HEK293T (cell line): Measurements from ENCODE around the gene PPP2R5A.
A peak's percentile ranks its signal among the peaks of the same experiment; 100 is the strongest.

Experiments used
- ARNT ChIP-seq: fragments of 450-650 bp; IDR thresholded peaks from 2 replicates; pipeline ENCODE4 v1.6.1; 2017; ENCODE audit warnings: mild to moderate bottlenecking
- BHLHE40 ChIP-seq: fragments of 450-650 bp; IDR thresholded peaks from 2 replicates; pipeline ENCODE4 v1.6.1; 2016; ENCODE audit warnings: mild to moderate bottlenecking, moderate library complexity, borderline replicate concordance
- CTBP1 ChIP-seq: fragments of 450-650 bp; IDR thresholded peaks from 2 replicates; pipeline ENCODE4 v1.6.1; 2016; ENCODE audit warnings: borderline replicate concordance
- FOXA1 ChIP-seq: fragments of 450-650 bp; IDR thresholded peaks from 2 replicates; pipeline ENCODE4 v1.6.1; 2016; ENCODE audit warnings: mild to moderate bottlenecking
- FOXM1 ChIP-seq: fragments of 450-650 bp; IDR thresholded peaks from 2 replicates; pipeline ENCODE4 v1.6.1; 2017; ENCODE audit warnings: mild to moderate bottlenecking, borderline replicate concordance
- HDGF ChIP-seq: fragments of 450-650 bp; IDR thresholded peaks from 2 replicates; pipeline ENCODE4 v1.6.1; 2017; ENCODE audit warnings: antibody characterized with exemption, borderline replicate concordance
- NFRKB ChIP-seq: fragments of 450-650 bp; IDR thresholded peaks from 2 replicates; pipeline ENCODE4 v1.6.1; 2016; ENCODE audit warnings: mild to moderate bottlenecking, moderate library complexity
- SP1 ChIP-seq: fragments of 450-650 bp; IDR thresholded peaks from 2 replicates; pipeline ENCODE4 v1.6.1; 2017
- SUZ12 ChIP-seq: fragments of 450-650 bp; IDR thresholded peaks from 2 replicates; pipeline ENCODE4 v1.6.1; 2016; ENCODE audit warnings: mild to moderate bottlenecking
- ZNF384 ChIP-seq: fragments of 450-650 bp; IDR thresholded peaks from 2 replicates; pipeline ENCODE4 v1.6.1; 2016
- TF ChIP-seq, protein P1 (sequence below): fragments of 450-650 bp; IDR thresholded peaks from 2 replicates; pipeline ENCODE4 v1.6.1; 2016

DNA sequence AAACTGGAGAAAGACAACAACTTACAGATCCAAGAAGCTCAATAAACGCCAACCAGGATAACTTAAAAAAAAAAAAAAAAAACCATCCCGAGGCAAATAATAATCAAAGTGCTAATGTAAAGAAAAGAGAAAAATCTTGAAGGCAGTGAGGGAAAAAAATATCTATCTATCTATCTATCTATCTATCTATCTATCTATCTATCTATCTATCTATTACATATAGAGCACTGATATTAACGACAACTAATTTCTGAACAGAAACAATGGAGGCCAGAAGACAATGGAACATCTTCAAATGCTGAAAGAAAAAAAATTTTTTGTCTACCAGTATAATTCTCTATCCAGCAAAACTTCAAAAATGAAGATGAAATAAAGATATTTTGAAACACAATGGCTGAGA, 111.4 kb downstream of the PPP2R5A start:
- no peak for TF ChIP-seq FOXA1
- TF ChIP-seq SUZ12, result no peak
- TF ChIP-seq CTBP1, result no peak
- no peak for TF ChIP-seq SP1
- TF ChIP-seq NFRKB, result no peak
- no peak for TF ChIP-seq BHLHE40
- TF ChIP-seq FOXM1, result no peak
- TF ChIP-seq ZNF384, result peak; percentile 60; the same call in 1 of the 2 replicates
- TF ChIP-seq HDGF, result no peak
- no peak for TF ChIP-seq ARNT
- TF ChIP-seq, protein P1, sequence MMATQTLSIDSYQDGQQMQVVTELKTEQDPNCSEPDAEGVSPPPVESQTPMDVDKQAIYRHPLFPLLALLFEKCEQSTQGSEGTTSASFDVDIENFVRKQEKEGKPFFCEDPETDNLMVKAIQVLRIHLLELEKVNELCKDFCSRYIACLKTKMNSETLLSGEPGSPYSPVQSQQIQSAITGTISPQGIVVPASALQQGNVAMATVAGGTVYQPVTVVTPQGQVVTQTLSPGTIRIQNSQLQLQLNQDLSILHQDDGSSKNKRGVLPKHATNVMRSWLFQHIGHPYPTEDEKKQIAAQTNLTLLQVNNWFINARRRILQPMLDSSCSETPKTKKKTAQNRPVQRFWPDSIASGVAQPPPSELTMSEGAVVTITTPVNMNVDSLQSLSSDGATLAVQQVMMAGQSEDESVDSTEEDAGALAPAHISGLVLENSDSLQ, result no peak
